Gastroesophageal sphincter (tissue), 4 donors: ENCODE measurements around the gene SLC2A13. TPM values are rescaled to one million over a fixed set of nuclear protein-coding genes. Genes with fewer than 3 reads are reported as not detected.
A peak's percentile ranks its signal among the peaks of the same experiment; 100 is the strongest.
"Not testable (repeated sequence)": the region's sequence is repeated elsewhere in the genome, so short reads cannot be mapped to it uniquely, and the experiment has no call there.

Source experiments
- ATAC-seq: fragments of 150-250 bp; one replicate; pipeline ENCODE4 v1.9.1; 2016; ENCODE audit warnings: mild to moderate bottlenecking, moderate library complexity
- H3K27ac ChIP-seq, 4 donors: fragments of 200-600 bp; sonication (generic) in 3 of 4; 1 replicate in 3 of 4; 2 replicates in 1 of 4; pipeline ENCODE4 v1.5.1; 2016 to 2019
- H3K27me3 ChIP-seq: fragments of 200-600 bp; sonication (generic); one replicate; pipeline ENCODE4 v1.5.1; 2019
- H3K36me3 ChIP-seq, 2 donors: fragments of 200-600 bp; sonication (generic); one replicate each; pipeline ENCODE4 v1.5.1; 2019; ENCODE audit warnings: control low read depth in 1 of 2
- H3K4me1 ChIP-seq, 3 donors: fragments of 200-600 bp; sonication (generic); 1 replicate in 2 of 3; 2 replicates in 1 of 3; pipeline ENCODE4 v1.5.1; 2016 to 2019; ENCODE audit warnings: control low read depth in 2 of 3
- H3K4me3 ChIP-seq, 2 donors: fragments of 200-600 bp; sonication (generic); one replicate each; pipeline ENCODE4 v1.5.1; 2019; ENCODE audit warnings: mild to moderate bottlenecking in 1 of 2, moderate library complexity in 1 of 2
- H3K9me3 ChIP-seq, 3 donors: fragments of 200-600 bp; sonication (generic); one replicate each; pipeline ENCODE4 v1.5.1; 2017 to 2019; ENCODE audit warnings: control low read depth in 2 of 3
- EP300 ChIP-seq: sonication (generic); formaldehyde crosslinking; IDR thresholded peaks from one replicate; pipeline ENCODE4 v1.6.1; 2017; ENCODE audit warnings: antibody characterized with exemption, mild to moderate bottlenecking
- POLR2A ChIP-seq, 2 donors: fragments of 450-650 bp; IDR thresholded peaks; one replicate each; pipeline ENCODE4 v1.6.1; 2017; ENCODE audit warnings: antibody characterized with exemption in 2 of 2, mild to moderate bottlenecking in 2 of 2, moderate library complexity in 1 of 2
- POLR2AphosphoS5 ChIP-seq: sonication (generic); formaldehyde crosslinking; IDR thresholded peaks from one replicate; pipeline ENCODE4 v1.6.1; 2017; ENCODE audit warnings: antibody characterized with exemption
- WGBS, 2 donors: methylation state at CpG; one replicate each; pipeline ENCODE4 v1.1.5; 2018; ENCODE audit warnings: low coverage in 1 of 2; 5-methylcytosine and 5-hydroxymethylcytosine counted together
- total RNA-seq, 4 donors: library from RNA; depleted of rRNA; stranded (reverse); fragments of >200 nt; gene quantifications; one replicate each; pipeline ENCODE4 v1.1.0, GENCODE V29; 2016
- TF ChIP-seq, protein P1 (sequence below), 4 experiments: fragments of 200-600 bp in 2 of 4; fragments of 450-650 bp in 2 of 4; sonication (generic) in 1 of 4; IDR thresholded peaks; one replicate each; pipeline ENCODE4 v1.5.1; 2017 to 2019; ENCODE audit warnings: antibody characterized with exemption in 4 of 4, mild to moderate bottlenecking in 2 of 4, moderate library complexity in 2 of 4

The SLC2A13 gene
- total RNA-seq, 4 donors from 2014 or later: 20.4 to 38.3 (median 22.3) TPM

DNA sequence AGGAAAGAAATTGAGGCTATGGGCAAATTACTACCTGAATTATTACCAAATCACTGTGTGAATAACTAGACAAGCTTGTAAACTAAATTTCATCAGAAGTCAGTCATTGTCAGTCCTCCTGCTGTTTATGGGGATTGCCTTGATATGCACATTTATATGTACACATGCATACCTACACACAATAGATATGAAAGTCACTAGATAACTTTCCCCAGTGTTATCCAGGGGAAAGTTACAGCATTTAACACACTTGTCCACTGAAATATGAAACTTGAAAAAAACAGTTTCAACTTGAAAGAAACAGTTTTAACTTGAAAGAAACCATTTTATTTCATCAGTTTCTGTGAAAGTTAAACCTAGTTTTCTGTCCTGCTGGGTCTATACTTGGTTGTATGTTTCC lies 199.6 kb downstream of the SLC2A13 start:
- Histone ChIP-seq H3K36me3 (no peaks in the 10 kb centered on the region), H3K27ac (no peak overlapping the region), H3K4me3 (no peak overlapping the region), H3K27me3 (no peaks in the 10 kb centered on the region), H3K9me3 (no peaks in the 10 kb centered on the region), H3K4me1 (peaks cover 0 to 18% (median 3%) of the 10 kb centered on the region in 3 donors)
- TF ChIP-seq, protein P1, sequence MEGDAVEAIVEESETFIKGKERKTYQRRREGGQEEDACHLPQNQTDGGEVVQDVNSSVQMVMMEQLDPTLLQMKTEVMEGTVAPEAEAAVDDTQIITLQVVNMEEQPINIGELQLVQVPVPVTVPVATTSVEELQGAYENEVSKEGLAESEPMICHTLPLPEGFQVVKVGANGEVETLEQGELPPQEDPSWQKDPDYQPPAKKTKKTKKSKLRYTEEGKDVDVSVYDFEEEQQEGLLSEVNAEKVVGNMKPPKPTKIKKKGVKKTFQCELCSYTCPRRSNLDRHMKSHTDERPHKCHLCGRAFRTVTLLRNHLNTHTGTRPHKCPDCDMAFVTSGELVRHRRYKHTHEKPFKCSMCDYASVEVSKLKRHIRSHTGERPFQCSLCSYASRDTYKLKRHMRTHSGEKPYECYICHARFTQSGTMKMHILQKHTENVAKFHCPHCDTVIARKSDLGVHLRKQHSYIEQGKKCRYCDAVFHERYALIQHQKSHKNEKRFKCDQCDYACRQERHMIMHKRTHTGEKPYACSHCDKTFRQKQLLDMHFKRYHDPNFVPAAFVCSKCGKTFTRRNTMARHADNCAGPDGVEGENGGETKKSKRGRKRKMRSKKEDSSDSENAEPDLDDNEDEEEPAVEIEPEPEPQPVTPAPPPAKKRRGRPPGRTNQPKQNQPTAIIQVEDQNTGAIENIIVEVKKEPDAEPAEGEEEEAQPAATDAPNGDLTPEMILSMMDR (IDR thresholded peaks at IDR 0.05): no peak
- TF ChIP-seq POLR2A (IDR thresholded peaks at IDR 0.05) (no peak), POLR2AphosphoS5 (no peak), EP300 (no peak)
- ATAC-seq: no peak

DNA sequence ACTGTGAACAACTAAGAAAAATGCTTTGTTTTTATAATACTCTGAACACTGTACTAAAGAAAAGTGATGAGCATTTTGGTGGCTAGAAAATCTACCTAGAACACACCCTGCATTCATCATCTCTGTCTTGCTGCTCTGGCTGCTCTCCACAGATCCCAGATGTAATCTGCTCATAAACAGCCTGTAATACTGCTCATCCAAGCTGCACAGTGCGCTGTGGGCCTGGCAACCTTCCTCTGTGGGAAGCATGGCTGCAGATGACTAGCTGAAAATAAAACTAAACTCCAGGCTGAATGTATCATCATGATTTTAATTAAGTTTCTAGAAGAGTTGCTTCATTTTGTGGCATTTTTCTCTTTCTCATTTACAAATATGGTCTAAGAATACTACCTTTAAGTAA lies 200.7 kb downstream of the SLC2A13 start:
- TF ChIP-seq POLR2A (IDR thresholded peaks at IDR 0.05): no peak
- TF ChIP-seq, protein P1 (IDR thresholded peaks at IDR 0.05): no peak
- TF ChIP-seq EP300: no peak
- TF ChIP-seq POLR2AphosphoS5: no peak
- Histone ChIP-seq H3K4me3 (no peak overlapping the region), H3K4me1 (peaks cover 0 to 18% (median 3%) of the 10 kb centered on the region in 3 donors), H3K36me3 (no peaks in the 10 kb centered on the region), H3K9me3 (no peaks in the 10 kb centered on the region), H3K27ac (no peak overlapping the region), H3K27me3 (no peaks in the 10 kb centered on the region)
- 29 to 40% methylated on average over 1 of the region's 1 CpG for WGBS, 2 donors
- ATAC-seq: peak; percentile 86

DNA sequence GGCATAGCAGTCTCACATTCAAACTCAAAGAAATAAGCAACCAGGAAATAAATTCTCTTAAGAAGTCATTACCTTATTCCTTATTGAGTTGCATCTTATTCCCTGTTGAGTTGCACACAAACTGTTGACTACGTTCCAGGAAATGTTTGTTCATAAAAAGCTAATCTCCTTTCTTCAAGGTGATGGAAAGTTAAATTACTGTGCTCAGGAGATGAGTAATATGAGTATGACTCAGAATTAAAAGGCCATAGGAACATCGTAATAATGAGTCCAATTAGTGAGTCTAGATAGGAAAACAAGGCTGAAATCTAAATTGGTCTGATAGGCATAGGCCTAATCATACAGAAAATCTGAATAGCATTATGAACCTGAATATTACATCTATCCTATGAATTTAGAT lies 203.1 kb downstream of the SLC2A13 start:
- no peaks in the 10 kb centered on the region for H3K27me3 ChIP-seq
- no peaks in the 10 kb centered on the region for H3K9me3 ChIP-seq
- no peak overlapping the region for H3K27ac ChIP-seq
- H3K36me3 ChIP-seq: no peaks in the 10 kb centered on the region
- TF ChIP-seq, protein P1 (IDR thresholded peaks at IDR 0.05): no peak
- no peak for TF ChIP-seq POLR2A (IDR thresholded peaks at IDR 0.05)
- H3K4me1 ChIP-seq: peaks cover 0 to 18% (median 3%) of the 10 kb centered on the region in 3 donors
- no peak overlapping the region for H3K4me3 ChIP-seq
- WGBS, 2 donors: 25 to 48% methylated on average over 2 of the region's 2 CpGs
- ATAC-seq: no peak

DNA sequence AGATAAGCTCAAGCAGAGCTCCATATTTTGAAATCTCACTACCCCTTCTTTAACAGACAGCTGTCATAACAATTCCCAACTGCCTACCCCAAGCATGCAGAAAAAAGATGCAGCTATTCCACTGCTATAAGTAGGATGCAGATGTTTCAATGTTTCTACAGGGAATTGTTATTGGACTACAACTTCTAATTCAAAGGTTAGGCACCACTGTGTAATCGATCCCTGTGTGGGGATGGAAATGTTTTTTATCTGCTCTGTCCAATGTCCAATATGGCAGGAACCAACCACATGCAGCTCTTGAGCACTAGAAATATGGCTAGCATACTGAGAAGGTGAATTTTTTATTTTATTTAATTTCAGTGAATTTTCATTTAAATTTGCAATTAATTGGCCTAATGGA lies 208.6 kb downstream of the SLC2A13 start:
- no peaks in the 10 kb centered on the region for H3K9me3 ChIP-seq
- TF ChIP-seq EP300 (no peak), POLR2AphosphoS5 (no peak), POLR2A (IDR thresholded peaks at IDR 0.05) (no peak)
- TF ChIP-seq, protein P1 (IDR thresholded peaks at IDR 0.05): no peak
- no peaks in the 10 kb centered on the region for H3K27me3 ChIP-seq
- WGBS, 2 donors: 100% methylated on average over 1 of the region's 1 CpG
- no peak for ATAC-seq
- no peaks in the 10 kb centered on the region for H3K4me1 ChIP-seq
- H3K27ac ChIP-seq: no peak overlapping the region
- H3K4me3 ChIP-seq: no peak overlapping the region
- H3K36me3 ChIP-seq: no peaks in the 10 kb centered on the region

DNA sequence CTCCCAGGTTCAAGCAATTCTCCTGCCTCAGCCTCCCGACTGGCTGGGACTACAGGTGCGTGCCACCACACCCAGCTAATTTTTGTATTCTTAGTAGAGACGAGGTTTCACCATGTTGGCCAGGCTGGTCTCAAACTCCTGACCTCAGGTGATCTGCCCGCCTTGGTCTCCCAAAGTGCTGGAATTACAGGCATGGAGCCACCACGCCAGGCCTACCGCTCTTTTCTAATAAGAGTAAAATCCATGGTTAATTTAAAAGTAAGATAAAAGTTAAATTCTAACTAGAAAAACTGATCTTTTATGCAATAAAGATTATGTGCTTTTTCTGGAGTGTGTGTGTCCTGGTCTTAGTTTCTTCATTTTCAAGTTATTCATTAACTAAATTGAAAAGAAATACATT lies 212.5 kb downstream of the SLC2A13 start:
- H3K27me3 ChIP-seq, H3K27ac ChIP-seq, H3K4me3 ChIP-seq, H3K36me3 ChIP-seq, H3K4me1 ChIP-seq, ATAC-seq, H3K9me3 ChIP-seq: not testable (repeated sequence)
- 94 to 100% methylated on average over 3 of the region's 6 CpGs for WGBS, 2 donors

DNA sequence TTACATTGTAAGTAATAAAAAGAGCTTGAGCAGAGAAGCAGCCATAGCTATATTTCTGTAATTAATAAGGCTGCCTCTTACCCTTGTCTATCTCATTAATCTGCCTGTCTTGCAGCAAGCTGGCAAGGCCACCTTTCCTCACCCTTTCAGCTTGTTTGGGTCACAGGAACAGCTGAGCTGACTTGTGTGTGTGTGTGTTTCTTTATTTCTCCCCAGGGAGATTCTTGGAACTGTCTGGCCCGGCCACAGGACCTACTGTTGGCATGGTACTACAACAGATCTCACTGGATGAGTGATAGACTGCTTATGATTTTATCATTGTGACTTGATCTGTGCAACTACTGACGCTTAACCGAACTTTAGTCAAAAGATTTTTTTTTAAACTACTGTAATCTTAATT lies 213.7 kb downstream of the SLC2A13 start:
- Histone ChIP-seq H3K36me3 (no peaks in the 10 kb centered on the region), H3K9me3 (no peaks in the 10 kb centered on the region), H3K27ac (no peak overlapping the region), H3K27me3 (no peaks in the 10 kb centered on the region), H3K4me1 (peaks cover 0 to 5% (median 0%) of the 10 kb centered on the region in 3 donors), H3K4me3 (no peak overlapping the region)
- TF ChIP-seq POLR2AphosphoS5 (no peak), EP300 (no peak), POLR2A (IDR thresholded peaks at IDR 0.05) (no peak)
- TF ChIP-seq, protein P1 (IDR thresholded peaks at IDR 0.05): no peak
- no peak for ATAC-seq
- WGBS, 2 donors: 61 to 87% methylated on average over 3 of the region's 3 CpGs
